ENCODE data around the gene PIEZO1. TPM values are rescaled to one million over a fixed set of nuclear protein-coding genes. Genes with fewer than 3 reads are reported as not detected.

PIEZO1 gene
- total RNA-seq, 3 donors from 2014 or later, result 71.4 to 218 (median 129) TPM

DNA sequence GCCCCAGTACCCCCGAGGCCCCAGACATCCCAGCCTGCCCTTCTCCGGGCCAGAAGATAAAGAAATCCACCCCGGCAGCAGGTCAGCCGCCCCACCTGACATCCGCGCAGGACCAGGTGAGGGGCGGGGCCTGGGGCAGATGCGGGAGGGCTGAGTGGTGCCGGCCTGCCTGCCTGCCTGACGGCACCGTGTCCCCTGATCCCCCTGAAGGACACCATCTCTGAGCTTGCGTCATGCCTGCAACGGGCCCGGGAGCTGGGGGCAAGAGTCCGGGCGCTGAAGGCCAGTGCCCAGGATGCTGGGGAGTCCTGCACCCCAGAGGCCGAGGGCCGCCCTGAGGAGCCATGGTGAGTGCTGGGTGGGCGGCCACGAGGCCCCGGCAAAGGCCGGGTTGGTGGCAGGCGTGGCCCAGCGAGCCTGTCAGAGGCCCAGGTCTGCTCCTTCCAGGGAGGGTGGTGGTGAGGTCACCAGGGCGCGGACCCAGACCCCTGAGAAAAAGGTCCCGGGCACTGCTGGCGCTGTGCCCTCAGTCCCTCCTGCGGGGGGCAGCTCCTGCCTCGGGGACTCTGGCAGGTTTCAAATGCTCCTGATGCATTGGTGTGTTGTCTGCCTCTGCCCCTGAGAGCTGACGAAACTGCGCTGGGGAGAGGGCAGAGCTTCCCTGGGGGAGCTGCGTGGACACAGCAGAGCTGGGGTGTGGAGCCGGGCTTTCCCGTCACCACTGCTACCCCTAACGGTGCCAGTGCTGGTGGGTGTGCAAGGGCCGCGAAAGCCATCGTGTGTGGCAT lies 19.7 kb upstream of the PIEZO1 start:
- TF ChIP-seq, protein P1, sequence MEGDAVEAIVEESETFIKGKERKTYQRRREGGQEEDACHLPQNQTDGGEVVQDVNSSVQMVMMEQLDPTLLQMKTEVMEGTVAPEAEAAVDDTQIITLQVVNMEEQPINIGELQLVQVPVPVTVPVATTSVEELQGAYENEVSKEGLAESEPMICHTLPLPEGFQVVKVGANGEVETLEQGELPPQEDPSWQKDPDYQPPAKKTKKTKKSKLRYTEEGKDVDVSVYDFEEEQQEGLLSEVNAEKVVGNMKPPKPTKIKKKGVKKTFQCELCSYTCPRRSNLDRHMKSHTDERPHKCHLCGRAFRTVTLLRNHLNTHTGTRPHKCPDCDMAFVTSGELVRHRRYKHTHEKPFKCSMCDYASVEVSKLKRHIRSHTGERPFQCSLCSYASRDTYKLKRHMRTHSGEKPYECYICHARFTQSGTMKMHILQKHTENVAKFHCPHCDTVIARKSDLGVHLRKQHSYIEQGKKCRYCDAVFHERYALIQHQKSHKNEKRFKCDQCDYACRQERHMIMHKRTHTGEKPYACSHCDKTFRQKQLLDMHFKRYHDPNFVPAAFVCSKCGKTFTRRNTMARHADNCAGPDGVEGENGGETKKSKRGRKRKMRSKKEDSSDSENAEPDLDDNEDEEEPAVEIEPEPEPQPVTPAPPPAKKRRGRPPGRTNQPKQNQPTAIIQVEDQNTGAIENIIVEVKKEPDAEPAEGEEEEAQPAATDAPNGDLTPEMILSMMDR (IDR thresholded peaks at IDR 0.05), result no peak
- DNase-seq, result peak in 2 of 3 donors; percentile 65 to 78
- Histone ChIP-seq H3K36me3 (ENCODE audit: low read depth) (no peaks in the 10 kb centered on the region), H3K9me3 (no peaks in the 10 kb centered on the region), H3K4me1 (ENCODE audit: low read depth) (peaks cover 17% of the 10 kb centered on the region), H3K4me3 (no peak overlapping the region)
- intact Hi-C loops (cut with DNase I, micrococcal nuclease), result no loop called here
- ATAC-seq, result peak; percentile 41

DNA sequence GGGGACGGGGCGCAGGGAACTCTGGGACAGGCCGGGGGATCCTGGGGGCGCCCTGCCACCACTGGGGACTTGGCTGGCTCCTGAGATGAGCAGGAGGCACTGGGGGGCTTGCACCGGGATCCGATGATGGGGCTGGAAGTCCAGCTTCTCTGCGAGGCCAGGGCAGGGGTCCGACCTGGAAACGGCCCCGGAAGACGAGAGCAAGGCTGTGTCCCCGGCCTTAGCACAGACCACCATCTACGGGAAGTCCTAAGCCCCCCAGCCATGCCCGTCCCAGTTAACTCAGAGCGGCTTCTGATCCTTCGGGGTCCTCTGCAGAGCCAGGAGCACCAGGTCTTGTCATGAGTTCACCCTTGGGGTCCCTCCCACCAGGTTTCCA lies 19.1 kb upstream of the PIEZO1 start:
- no peaks in the 10 kb centered on the region for H3K36me3 ChIP-seq (ENCODE audit: low read depth)
- peak in 2 of 3 donors; percentile 43 to 63 for DNase-seq

DNA sequence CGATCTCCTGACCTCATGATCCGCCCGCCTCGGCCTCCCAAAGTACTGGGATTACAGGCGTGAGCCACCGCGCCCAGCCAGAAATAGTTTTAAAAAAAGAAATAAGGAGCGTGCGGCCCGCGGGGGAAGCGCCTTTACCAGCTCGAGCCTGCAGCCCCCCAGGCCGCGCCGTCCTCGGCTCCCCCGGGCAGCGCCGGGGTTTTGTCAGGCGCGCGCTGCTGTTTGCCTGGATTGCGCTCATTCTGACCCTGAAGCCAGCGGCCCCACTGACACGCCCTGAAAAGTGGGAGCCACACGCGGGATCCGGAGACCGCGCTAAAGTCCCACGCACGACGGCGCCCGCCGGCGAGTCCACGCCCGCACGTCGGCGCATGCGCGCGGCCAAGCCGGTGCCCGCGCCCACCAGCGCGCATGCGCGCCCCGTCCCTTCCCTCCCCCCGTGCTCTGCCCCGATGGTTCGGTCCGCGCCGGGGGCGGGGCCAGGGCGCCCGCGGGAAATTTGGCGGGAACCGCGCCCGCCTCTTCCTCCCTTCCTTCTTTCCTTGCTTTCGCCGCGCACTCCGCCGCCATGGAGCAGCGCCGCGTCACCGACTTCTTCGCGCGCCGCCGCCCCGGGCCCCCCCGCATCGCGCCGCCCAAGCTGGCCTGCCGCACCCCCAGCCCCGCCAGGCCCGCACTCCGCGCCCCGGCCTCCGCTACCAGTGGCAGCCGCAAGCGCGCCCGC lies 18.4 kb upstream of the PIEZO1 start, which contains the start of gene CDT1:
CDT1 (plus strand) TSS at position 526 of the 724 bp plus-strand sequence; CDS start at position 569, 43 bp downstream.
- peaks cover 17% of the 10 kb centered on the region for H3K4me1 ChIP-seq (ENCODE audit: low read depth)
- H3K9me3 ChIP-seq, result no peaks in the 10 kb centered on the region
- ATAC-seq (peak; percentile 88), DNase-seq (peak; percentile 82 to 93 (median 87))
- no peaks in the 10 kb centered on the region for H3K36me3 ChIP-seq (ENCODE audit: low read depth)
- H3K4me3 ChIP-seq, result peak within 1 kb of the TSS; percentile 30
- TF ChIP-seq, protein P1 (IDR thresholded peaks at IDR 0.05), result no peak
- intact Hi-C loops (cut with DNase I, micrococcal nuclease), result no loop called here

More for the DNA sequence above, 19.1 kb upstream of the PIEZO1 start:
- no peaks in the 10 kb centered on the region for H3K9me3 ChIP-seq
- intact Hi-C loops (cut with DNase I, micrococcal nuclease), result no loop called here
- no peak overlapping the region for H3K4me3 ChIP-seq
- no peak for ATAC-seq
- peaks cover 17% of the 10 kb centered on the region for H3K4me1 ChIP-seq (ENCODE audit: low read depth)
- TF ChIP-seq, protein P1 (IDR thresholded peaks at IDR 0.05), result no peak

DNA sequence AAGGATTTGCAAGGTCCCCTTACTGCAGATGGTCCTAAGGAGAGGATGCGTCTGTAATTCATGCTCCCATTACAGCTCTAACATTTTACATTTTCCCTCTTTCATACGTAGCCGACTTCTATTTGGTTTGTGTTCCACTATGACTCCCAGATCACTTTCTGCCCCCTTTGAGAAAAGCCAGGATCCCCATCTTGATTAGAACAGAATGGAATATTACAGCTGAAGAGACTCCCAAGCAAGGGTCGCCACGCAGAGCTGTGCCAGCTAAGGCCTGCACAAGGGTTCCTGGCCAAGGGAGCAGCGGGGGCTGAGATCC lies 15.2 kb upstream of the PIEZO1 start:
- no peak overlapping the region for H3K4me3 ChIP-seq
- no peaks in the 10 kb centered on the region for H3K36me3 ChIP-seq (ENCODE audit: low read depth)
- H3K4me1 ChIP-seq (ENCODE audit: low read depth), result peaks cover 17% of the 10 kb centered on the region
- ATAC-seq (no peak), DNase-seq (no peak)
- no peaks in the 10 kb centered on the region for H3K9me3 ChIP-seq
- TF ChIP-seq, protein P1 (IDR thresholded peaks at IDR 0.05), result no peak
- intact Hi-C loops (cut with DNase I, micrococcal nuclease), result no loop called here

DNA sequence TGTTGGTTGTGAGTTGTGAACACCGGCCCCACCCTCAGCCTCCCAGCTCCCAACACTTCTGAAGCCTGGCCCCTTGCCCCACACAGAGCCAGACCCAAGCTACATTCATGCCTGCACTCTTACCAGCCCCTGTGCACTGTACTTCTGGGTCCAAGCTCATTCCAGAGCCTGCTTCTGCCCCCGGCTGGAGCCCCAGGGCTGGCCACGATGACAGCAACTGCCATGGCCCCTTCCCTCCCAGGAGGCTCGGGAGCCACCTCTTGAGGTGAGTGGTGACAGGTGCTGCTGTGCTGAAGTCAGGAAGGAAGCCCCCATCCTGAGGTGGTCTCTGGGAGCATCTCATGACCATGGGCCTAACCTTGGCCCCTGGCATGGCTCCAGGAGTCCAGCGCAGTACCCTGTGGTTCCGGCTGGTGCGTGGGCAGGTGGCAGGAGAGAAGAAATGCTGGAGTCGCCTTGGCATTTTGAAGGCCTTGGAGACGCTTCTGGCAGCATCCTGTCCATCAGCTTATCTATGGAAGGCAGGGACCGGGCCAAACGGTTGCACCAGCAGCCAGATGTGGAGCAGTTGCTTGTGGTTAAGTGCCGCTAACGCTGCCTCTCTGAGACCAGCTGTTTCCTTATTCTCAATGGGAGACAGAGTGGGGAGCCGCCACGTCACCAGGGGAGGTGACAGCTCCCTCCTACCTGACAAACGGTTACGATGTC lies 14.7 kb upstream of the PIEZO1 start:
- ATAC-seq (no peak), DNase-seq (peak in 1 of 3 donors; percentile 24)
- intact Hi-C loops (cut with DNase I, micrococcal nuclease), result no loop called here
- TF ChIP-seq, protein P1 (IDR thresholded peaks at IDR 0.05), result no peak
- Histone ChIP-seq H3K4me1 (ENCODE audit: low read depth) (peaks cover 13% of the 10 kb centered on the region), H3K36me3 (ENCODE audit: low read depth) (no peaks in the 10 kb centered on the region), H3K4me3 (no peak overlapping the region), H3K9me3 (no peaks in the 10 kb centered on the region)
